AG08395 (cell line): ENCODE data around the gene ADRA2B.

Experiments
- DNase-seq: peaks from one replicate; pipeline ENCODE4 v3.0.0; 2012; ENCODE audit warnings: mixed read lengths, low spot score

The ADRA2B gene

DNA sequence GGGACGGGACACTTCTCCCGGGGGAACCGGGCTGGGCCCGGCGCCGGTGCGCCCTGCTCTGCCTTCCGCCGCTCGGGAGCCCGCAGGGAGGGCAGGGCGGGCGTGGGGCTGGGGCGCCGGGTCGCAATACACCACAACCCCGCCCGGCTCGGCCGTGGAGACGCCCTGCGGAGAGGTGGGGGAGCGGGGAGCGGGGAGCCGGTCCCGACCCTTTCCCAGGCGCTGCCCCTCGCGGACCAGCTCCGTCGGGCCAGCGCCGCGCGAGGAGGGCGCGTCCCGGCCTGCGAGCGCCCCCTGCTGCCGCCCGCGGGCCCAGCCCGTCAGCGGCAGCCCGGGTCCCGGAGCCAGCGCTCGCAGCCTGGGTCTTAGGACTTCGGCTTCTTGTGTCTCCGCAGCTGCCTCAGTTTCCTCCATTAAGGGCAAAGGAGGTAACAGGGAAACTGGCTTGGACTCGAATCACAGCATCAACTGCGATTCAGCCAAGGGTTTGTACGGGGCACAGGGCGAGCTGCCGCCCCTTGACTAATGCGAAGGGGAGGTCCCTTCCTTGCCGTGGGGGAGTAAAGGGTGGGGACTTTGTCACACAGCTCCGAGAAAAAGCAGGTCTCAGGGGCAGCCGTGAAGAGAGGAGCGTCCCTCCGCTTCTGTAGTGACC is 635 bp upstream of the ADRA2B start:
- DNase-seq, result peak; percentile 88

- DNase-seq, result no peak
Observed at GRCh38 chr2:96115631-96116423, 544 bp downstream of the ADRA2B start.

- DNase-seq, result no peak
Observed at GRCh38 chr2:96114903-96115581, 1.3 kb downstream of the ADRA2B start.

GRCh38 chr2:96114546-96114902 is 1.8 kb downstream of the ADRA2B start:
- no peak for DNase-seq

DNA sequence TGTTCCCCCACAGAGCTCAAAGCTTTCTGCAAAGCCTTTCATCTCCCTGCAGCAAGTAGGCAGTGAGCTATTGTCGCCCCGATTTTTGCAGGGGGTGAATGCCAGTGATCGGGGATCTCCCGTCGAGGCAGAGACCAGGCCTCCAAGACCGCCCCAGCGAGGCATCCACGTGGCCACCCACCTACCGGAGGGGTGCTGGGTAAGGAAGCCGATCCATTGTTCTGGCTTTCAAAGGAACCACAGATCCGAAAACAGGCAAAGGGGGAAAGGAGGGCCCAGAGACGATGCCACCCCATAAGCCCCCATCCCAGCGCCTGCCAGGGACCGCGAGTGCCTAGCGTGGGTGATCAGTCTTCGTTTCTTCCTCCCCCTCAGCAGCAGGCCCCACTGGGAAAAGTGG is 2.4 kb downstream of the ADRA2B start:
- no peak for DNase-seq

DNA sequence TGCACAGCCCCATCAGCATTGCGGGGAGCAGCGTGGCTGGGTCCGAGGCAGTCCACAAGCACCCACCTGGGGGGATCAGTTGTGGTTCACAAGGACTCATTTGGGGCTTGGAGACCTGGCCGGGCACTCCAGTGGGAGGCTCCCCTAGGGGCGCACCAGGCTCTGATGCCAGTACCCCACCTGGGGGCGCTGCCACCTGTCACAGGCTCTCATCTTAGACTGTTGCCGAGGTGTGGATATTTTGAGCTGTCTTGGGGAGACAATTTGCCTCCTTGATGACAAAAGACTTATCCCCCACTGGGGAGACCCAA is 3.0 kb downstream of the ADRA2B start:
- DNase-seq, result no peak

DNA sequence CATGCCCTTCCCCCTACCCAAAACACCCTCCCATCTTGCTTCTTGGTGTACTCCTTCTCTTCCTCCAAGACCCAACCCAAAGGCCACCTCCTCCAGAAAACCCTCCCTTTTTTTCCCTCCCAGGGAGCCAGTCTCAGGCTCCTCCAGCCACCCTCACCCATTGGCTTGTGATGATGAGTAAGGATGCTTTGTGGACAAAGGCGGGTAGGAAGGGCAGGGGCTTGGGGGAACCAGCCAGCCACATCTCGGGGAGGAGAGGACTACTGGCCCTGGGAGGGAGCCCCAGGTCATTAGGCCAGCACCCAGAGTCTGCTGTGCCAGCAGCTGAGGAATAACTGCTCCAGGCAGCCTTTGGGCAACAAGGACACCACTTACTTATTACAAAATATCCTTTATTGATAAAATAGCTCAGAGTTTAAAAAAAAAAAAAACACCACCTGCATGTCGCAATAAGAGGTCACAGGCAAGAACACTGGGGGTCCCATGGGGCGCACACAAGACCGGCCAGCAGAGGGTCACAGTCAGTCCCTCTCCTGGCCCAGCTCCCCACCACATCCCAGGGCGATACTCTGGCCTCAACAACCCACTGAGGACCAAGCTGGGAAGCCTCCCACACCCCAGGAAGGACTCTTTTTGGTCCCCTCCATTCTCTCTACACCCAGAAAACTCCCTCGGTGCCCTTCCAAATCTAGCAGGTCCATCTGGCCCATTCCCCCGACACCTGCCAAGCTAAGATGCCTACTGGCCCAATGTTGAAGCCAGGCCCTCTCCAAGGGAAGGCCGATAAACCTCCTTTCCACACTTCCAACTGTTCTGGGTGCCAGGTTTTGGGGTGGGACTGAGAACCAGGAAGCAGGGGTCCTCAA is 3.6 kb downstream of the ADRA2B start:
- no peak for DNase-seq

GRCh38 chr2:96111823-96112500 is 4.4 kb downstream of the ADRA2B start:
- DNase-seq, result no peak

DNA sequence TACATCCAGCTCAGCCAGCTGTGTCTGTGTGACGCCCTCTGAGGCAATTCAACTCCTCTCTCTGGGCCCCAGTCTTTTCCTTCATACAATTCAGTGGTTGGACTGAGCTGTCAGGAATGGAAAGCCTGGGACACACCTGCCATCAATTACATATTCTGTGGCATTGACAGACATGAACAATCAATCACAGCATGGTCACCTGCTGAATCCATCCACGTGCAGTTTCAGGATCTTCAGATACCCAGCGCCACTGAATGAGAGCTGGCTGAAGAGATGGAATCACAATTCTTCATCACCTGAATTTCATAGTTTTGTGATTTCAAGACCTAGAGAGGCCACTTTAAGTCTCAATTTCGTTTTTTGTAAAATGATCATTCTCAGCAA is 5.1 kb downstream of the ADRA2B start:
- DNase-seq, result no peak

GRCh38 chr2:96110621-96111256 is 5.6 kb downstream of the ADRA2B start:
- no peak for DNase-seq

GRCh38 chr2:96109931-96110511 is 6.3 kb downstream of the ADRA2B start:
- no peak for DNase-seq

GRCh38 chr2:96109361-96109680 is 7.0 kb downstream of the ADRA2B start:
- no peak for DNase-seq

DNA sequence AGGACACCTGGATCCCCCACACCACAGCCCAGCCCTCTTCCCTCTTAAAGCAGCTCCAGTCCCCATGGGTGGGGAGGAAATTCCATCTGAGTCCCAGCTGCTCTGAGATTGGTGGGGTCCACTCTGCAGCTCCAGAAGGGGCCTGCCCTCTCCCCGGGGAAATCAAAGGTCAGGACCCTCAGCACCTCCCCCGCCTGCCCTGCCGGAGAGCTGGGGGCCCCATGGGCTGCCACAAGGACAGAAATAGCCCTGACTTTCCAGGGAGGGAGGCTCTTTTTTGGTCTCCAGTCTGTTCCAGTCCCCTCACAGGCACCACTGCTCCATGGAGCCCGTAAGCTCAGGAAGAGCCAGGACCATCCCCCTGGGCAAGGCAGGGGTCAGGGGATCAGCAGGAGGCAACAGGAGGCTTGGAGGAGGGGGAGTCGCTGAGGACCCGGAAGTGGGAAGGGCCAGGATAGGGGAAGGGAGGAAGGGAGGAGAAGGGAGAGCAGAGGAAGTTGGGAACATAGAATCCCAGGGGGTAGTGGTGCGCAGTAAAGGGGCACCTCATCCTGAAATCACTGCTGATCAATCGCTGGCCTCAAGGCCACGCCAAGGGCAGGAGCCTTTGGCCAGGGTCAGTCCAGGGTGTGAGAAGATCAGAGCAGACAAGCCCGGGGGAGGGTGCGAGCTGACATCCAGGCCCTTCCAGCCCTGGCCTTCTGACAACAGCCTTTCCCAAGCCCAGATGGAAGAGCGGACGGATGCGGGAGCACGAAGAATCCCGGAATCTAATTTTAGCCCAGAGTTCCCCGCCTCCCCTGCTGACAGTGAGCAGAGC is 7.6 kb downstream of the ADRA2B start:
- DNase-seq, result peak; percentile 39

GRCh38 chr2:96108151-96108540 is 8.2 kb downstream of the ADRA2B start:
- no peak for DNase-seq

DNA sequence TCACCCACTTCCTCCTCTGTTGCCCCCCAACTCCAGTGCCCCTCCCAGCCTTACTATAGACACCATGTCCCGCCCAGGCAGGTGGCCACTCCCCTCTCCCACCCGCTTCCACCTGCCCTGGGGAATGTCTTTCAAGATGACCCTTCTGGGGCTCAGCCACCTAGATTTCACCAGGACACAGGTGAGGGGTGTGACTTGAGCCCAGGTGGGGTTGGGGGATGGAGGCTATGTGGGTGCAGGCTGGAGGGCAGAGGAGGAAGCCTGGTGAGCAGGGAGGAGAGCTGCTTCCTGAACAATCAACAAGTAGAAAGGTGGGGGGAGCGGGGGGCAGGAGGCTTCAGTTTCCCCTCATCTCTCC is 8.7 kb downstream of the ADRA2B start:
- no peak for DNase-seq

- no peak for DNase-seq
Observed at GRCh38 chr2:96106991-96107707, 9.2 kb downstream of the ADRA2B start.

- DNase-seq, result no peak
Observed at GRCh38 chr2:96105994-96106715, 10.2 kb downstream of the ADRA2B start.

GRCh38 chr2:96105152-96105915 is 11.0 kb downstream of the ADRA2B start:
- no peak for DNase-seq
